B cell (primary cell): ENCODE results near the gene TACC3. TPM values are rescaled to one million over a fixed set of nuclear protein-coding genes. Genes with fewer than 3 reads are reported as not detected.

Experiments
- ATAC-seq: fragments of 200-7000 bp; cut with Tn5 transposase; one replicate; pipeline ENCODE4 v1.10.0; 2021; ENCODE audit warnings: low read depth, mild to moderate bottlenecking, moderate number of reproducible peaks, moderate library complexity
- CTCF ChIA-PET: fragments of 350-600 bp; sonication (Branson Sonifier 250); formaldehyde crosslinking; loops from one replicate; lab custom pipeline; 2021; ENCODE audit warnings: antibody characterized with exemption, inconsistent platforms; lab: Charles Lee
- POLR2A ChIA-PET: fragments of 350-600 bp; sonication (Branson Sonifier 250); formaldehyde crosslinking; loops from one replicate; lab custom pipeline; 2021; ENCODE audit warnings: antibody characterized with exemption; lab: Charles Lee
- DNase-seq: peaks from one replicate; pipeline ENCODE4 v3.0.0; 2013
- H2AFZ ChIP-seq: 2 replicates; pipeline ENCODE4 v1.6.1; 2012; ENCODE audit warnings: mild to moderate bottlenecking, low read depth, low read length; ENCODE audit not compliant: insufficient read depth, poor library complexity, severe bottlenecking
- H3K27ac ChIP-seq, 2 donors: 1 replicate in 1 of 2; 2 replicates in 1 of 2; pipeline ENCODE4 v1.5.1; 2012 to 2013; ENCODE audit warnings: low read length in 2 of 2, mild to moderate bottlenecking in 2 of 2, moderate library complexity in 1 of 2
- H3K27me3 ChIP-seq, 4 experiments: fragments of 200-600 bp in 1 of 4; sonication (generic) in 1 of 4; replicated peaks in 1 of 4; 1 replicate in 2 of 4; 2 replicates in 2 of 4; pipeline versions ENCODE4 v1.6.1 to v1.7.0; 2013 to 2016; ENCODE audit warnings: low read length in 3 of 4, mild to moderate bottlenecking in 2 of 4, mixed read lengths in 1 of 4, moderate library complexity in 1 of 4; ENCODE audit not compliant: insufficient read depth in 4 of 4, control insufficient read depth in 3 of 4; ENCODE audit errors: control extremely low read depth in 1 of 4
- H3K36me3 ChIP-seq, 2 experiments: replicated peaks in 1 of 2; 1 replicate in 1 of 2; 2 replicates in 1 of 2; pipeline versions ENCODE4 v1.6.1 to v1.7.1; 2013; ENCODE audit warnings: low read length in 1 of 2; ENCODE audit not compliant: insufficient read depth in 2 of 2, control insufficient read depth in 1 of 2; ENCODE audit errors: control extremely low read depth in 1 of 2, extremely low read depth in 1 of 2
- H3K4me1 ChIP-seq, 2 donors: fragments of 200-600 bp in 1 of 2; sonication (generic) in 1 of 2; 1 replicate in 1 of 2; 2 replicates in 1 of 2; pipeline versions ENCODE4 v1.5.1 to v1.6.1; 2013 to 2017; ENCODE audit warnings: low read length in 2 of 2; ENCODE audit not compliant: control insufficient read depth in 2 of 2, insufficient read depth in 2 of 2
- H3K4me2 ChIP-seq: replicated peaks from 2 replicates; pipeline ENCODE3; 2012; ENCODE audit warnings: mild to moderate bottlenecking, low read depth, low read length; ENCODE audit not compliant: poor library complexity, severe bottlenecking
- H3K4me3 ChIP-seq, 5 experiments: fragments of 200-600 bp in 1 of 5; sonication (generic) in 1 of 5; 1 replicate in 3 of 5; 2 replicates in 2 of 5; pipeline versions ENCODE4 v1.5.1 to v1.7.0; 2011 to 2016; ENCODE audit warnings: low read length in 4 of 5, mild to moderate bottlenecking in 4 of 5, low read depth in 2 of 5, control low read depth in 1 of 5, moderate library complexity in 1 of 5; ENCODE audit not compliant: insufficient read depth in 1 of 5; ENCODE audit errors: control extremely low read depth in 1 of 5, extremely low read depth in 1 of 5
- H3K79me2 ChIP-seq: fragments of 200-600 bp; sonication (generic); one replicate; pipeline ENCODE4 v1.6.0; 2016; ENCODE audit warnings: low read length; ENCODE audit not compliant: control insufficient read depth, insufficient read depth
- H3K9ac ChIP-seq: fragments of 200-600 bp; sonication (generic); 2 replicates; pipeline ENCODE4 v1.6.1; 2017; ENCODE audit warnings: mild to moderate bottlenecking, low read length, moderate library complexity
- H3K9me3 ChIP-seq, 3 donors: one replicate each; pipeline versions ENCODE4 v1.6.1 to v1.7.1; 2013; ENCODE audit warnings: low read length in 2 of 3; ENCODE audit not compliant: control insufficient read depth in 2 of 3, insufficient read depth in 1 of 3; ENCODE audit errors: control extremely low read depth in 1 of 3
- H4K20me1 ChIP-seq: 2 replicates; pipeline ENCODE4 v1.6.0; 2012; ENCODE audit warnings: mild to moderate bottlenecking, low read length; ENCODE audit not compliant: insufficient read depth, control insufficient read depth, poor library complexity, severe bottlenecking
- H3K27ac Mint-ChIP-seq: one replicate; pipeline ENCODE4 v1.8.0; 2021; ENCODE audit warnings: mixed read lengths
- H3K27me3 Mint-ChIP-seq: one replicate; pipeline ENCODE4 v1.8.0; 2021; ENCODE audit warnings: mixed read lengths
- H3K4me1 Mint-ChIP-seq: one replicate; pipeline ENCODE4 v1.8.0; 2021; ENCODE audit warnings: mixed read lengths
- H3K4me3 Mint-ChIP-seq: one replicate; pipeline ENCODE4 v1.8.0; 2021; ENCODE audit warnings: mixed read lengths
- H3K9me3 Mint-ChIP-seq: one replicate; pipeline ENCODE4 v1.8.0; 2022; ENCODE audit warnings: mixed read lengths; ENCODE audit not compliant: insufficient read depth
- EZH2 ChIP-seq: IDR thresholded peaks from 2 replicates; pipeline ENCODE4 v1.6.1; 2012; ENCODE audit warnings: borderline replicate concordance, low read depth, mild to moderate bottlenecking, moderate library complexity, low read length; ENCODE audit not compliant: insufficient read depth, poor library complexity, severe bottlenecking
- WGBS: methylation state at CpG from one replicate; pipeline ENCODE4 v1.1.5; 2013; ENCODE audit warnings: missing lambda C conversion rate; ENCODE audit not compliant: insufficient coverage; 5-methylcytosine and 5-hydroxymethylcytosine counted together
- intact Hi-C: fragments of 100-400 bp; cut with micrococcal nuclease; formaldehyde crosslinking; loops from one replicate; pipeline ENCODE4 v1.10.0; 2022
- polyA plus RNA-seq: library from polyadenylated mRNA; depleted of rRNA; stranded (reverse); fragments of >200 nt; gene quantifications from 2 replicates; pipeline ENCODE4 v1.2.3, GENCODE V29; 2012
- total RNA-seq, 2 donors: library from RNA; stranded (reverse); fragments of 120-200 nt in 1 of 2; gene quantifications; 1 replicate in 1 of 2; 2 replicates in 1 of 2; pipeline versions ENCODE4 v1.2.3 to v1.2.4, GENCODE V29; 2013 to 2022
- TF ChIP-seq, protein P1 (sequence below): fragments of 200-600 bp; IDR thresholded peaks from one replicate; pipeline ENCODE4 v1.8.0; 2022; ENCODE audit warnings: antibody characterized with exemption, mild to moderate bottlenecking

The TACC3 gene
- total and polyA plus RNA-seq, 2 donors (not counting 1 experiment from before 2014, with no cell fraction given): 29.5 to 47.9 TPM

DNA sequence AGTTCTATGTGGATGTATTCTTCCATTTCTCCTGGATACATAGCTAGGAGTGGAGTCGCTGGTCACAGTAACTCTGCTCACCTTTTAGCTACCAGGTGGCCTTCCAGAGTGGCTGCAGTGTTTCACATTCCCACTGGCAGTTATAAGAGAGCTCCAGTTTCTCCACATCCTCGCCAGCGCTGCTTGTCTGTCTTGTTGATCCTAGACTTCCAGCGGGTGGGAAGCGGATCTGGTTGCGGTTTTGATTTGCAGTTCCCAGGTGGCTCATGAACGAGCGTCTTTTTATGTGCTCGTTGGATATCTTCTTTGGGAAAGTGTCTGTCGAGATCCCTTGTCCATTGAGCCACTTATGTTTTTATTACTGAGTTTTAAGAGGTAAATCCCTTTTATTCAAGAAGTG is 11.6 kb downstream of the TACC3 start:
- ChIA-PET CTCF (interaction anchor here (1.0 kb wide), 1 partner anchor 40 kb away, joined by 5 read pairs; no protein-coding TSS in a partner anchor), POLR2A (no interaction called here)
- H3K4me3 ChIP-seq: no peak overlapping the region
- no peak overlapping the region for H3K4me2 ChIP-seq
- no peaks in the 10 kb centered on the region for H3K27me3 ChIP-seq
- H3K4me1 ChIP-seq: no peaks in the 10 kb centered on the region
- ATAC-seq: no peak
- WGBS: 100% methylated on average over 9 of the region's 10 CpGs
- peaks cover 0 to 13% (median under 1%) of the 10 kb centered on the region in 3 donors for H3K9me3 ChIP-seq
- no peak for TF ChIP-seq EZH2
- TF ChIP-seq, protein P1, sequence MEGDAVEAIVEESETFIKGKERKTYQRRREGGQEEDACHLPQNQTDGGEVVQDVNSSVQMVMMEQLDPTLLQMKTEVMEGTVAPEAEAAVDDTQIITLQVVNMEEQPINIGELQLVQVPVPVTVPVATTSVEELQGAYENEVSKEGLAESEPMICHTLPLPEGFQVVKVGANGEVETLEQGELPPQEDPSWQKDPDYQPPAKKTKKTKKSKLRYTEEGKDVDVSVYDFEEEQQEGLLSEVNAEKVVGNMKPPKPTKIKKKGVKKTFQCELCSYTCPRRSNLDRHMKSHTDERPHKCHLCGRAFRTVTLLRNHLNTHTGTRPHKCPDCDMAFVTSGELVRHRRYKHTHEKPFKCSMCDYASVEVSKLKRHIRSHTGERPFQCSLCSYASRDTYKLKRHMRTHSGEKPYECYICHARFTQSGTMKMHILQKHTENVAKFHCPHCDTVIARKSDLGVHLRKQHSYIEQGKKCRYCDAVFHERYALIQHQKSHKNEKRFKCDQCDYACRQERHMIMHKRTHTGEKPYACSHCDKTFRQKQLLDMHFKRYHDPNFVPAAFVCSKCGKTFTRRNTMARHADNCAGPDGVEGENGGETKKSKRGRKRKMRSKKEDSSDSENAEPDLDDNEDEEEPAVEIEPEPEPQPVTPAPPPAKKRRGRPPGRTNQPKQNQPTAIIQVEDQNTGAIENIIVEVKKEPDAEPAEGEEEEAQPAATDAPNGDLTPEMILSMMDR: no peak
- DNase-seq: no peak
- H3K36me3 ChIP-seq: peaks cover 4 to 60% of the 10 kb centered on the region in 2 experiments
- Mint-ChIP-seq H3K4me3 (no peak overlapping the region), H3K9me3 (no peaks in the 10 kb centered on the region), H3K4me1 (no peaks in the 10 kb centered on the region), H3K27ac (no peak overlapping the region), H3K27me3 (no peaks in the 10 kb centered on the region)
- intact Hi-C loops: no loop called here
- peaks cover 45% of the 10 kb centered on the region for H3K79me2 ChIP-seq
- H3K27ac ChIP-seq: no peak overlapping the region
- peaks cover 13% of the 10 kb centered on the region for H4K20me1 ChIP-seq
- no peak overlapping the region for H3K9ac ChIP-seq
- H2AFZ ChIP-seq: no peak overlapping the region

DNA sequence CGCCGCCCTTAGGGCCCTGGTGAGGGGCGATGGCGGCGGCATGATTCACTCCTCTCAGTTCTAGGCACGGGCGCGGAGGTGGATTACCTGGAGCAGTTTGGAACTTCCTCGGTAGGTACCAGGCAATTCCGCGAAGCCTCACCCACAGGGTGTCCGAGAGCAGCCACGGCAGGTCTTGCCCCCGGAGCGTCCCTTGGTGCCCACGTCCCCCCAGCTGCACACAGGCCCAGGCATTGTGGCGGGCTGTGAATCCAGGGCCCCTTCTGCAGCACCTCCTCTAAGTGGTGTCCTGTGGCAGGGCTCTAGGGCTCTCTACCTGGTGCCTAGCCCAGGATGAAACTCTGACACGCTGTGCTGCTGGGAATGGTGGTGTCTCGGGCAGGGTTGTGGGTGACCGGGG is 13.9 kb downstream of the TACC3 start:
- no peaks in the 10 kb centered on the region for H3K27me3 Mint-ChIP-seq
- Histone ChIP-seq H3K36me3 (peaks cover 4 to 60% of the 10 kb centered on the region in 2 experiments), H2AFZ (no peak overlapping the region), H4K20me1 (no peaks in the 10 kb centered on the region), H3K79me2 (peaks cover 23% of the 10 kb centered on the region), H3K9me3 (peaks cover 0 to 30% (median 9%) of the 10 kb centered on the region in 3 donors), H3K27ac (no peak overlapping the region), H3K27me3 (no peaks in the 10 kb centered on the region), H3K4me2 (no peak overlapping the region), H3K4me1 (no peaks in the 10 kb centered on the region), H3K4me3 (no peak overlapping the region), H3K9ac (no peak overlapping the region)
- no peak overlapping the region for H3K4me3 Mint-ChIP-seq
- intact Hi-C loops: no loop called here
- TF ChIP-seq, protein P1: no peak
- no peak for TF ChIP-seq EZH2
- DNase-seq (no peak), ATAC-seq (no peak)
- H3K4me1 Mint-ChIP-seq: no peaks in the 10 kb centered on the region
- H3K9me3 Mint-ChIP-seq: peaks cover 8% of the 10 kb centered on the region
- WGBS: 96% methylated on average over 20 of the region's 20 CpGs
- ChIA-PET CTCF (interaction anchor here (1.8 kb wide), 1 partner anchor 42 kb away, joined by 6 read pairs; no protein-coding TSS in a partner anchor), POLR2A (no interaction called here)
- H3K27ac Mint-ChIP-seq: no peak overlapping the region
